Measurements from ENCODE around the gene NFKBIZ. TPM values are rescaled to one million over a fixed set of nuclear protein-coding genes. Genes with fewer than 3 reads are reported as not detected.

The NFKBIZ gene
- total and polyA plus RNA-seq, 9 of the 15 experiments (the other 6 are each of a cell fraction or from before 2014, with no cell fraction given) = 1.2 to 13.7 (median 5.7) TPM

DNA sequence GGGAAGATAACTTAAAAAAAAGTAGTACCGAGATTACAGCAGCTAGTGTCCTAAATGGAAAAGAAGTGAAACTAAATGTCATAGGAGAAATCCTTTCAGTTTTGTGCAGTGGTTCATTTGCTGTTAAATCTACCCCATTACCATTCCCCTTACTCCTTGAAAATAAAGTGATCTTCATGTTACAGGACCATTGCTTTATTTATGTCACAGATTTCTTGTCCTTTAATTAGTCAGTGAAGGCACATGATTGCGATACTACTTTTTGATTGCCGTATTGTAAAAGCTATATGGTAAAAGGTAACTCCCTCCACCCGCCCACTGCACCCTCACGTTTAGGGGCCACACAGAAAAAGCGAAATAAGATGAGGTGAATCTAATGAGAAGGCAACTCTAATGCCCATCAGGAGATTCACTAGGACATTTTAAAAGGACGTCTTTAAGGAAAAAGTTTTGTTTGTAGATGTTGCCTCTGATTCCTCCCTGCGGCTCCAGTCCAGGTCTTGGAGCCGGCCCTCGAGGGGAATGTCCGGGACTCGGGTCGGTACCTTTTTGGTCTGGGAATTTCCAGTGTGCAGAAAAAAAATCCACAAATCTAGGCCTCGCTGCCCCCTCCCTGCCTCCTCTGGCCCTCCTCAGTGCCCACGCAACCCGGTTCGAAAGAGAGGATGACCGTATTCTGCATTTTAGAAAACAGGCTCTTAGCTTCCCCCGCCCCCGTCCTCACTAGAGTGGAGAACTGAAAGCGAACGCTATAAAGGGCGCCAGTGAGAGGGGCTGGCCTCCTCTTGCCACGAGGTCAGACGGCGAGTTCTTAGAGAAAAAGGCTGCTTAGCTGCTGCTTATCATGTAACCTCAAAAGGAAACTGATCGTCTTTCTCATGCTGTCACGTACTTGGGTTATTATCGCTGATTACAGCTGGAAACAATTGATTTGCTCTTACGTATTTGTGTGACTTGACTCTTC lies 21.8 kb upstream of the NFKBIZ start (continued):
- TF ChIP-seq KLF6 (CRISPR knock-in tag; IDR thresholded peaks at IDR 0.05; ENCODE audit: borderline replicate concordance) = no peak
- TF ChIP-seq, protein P1, sequence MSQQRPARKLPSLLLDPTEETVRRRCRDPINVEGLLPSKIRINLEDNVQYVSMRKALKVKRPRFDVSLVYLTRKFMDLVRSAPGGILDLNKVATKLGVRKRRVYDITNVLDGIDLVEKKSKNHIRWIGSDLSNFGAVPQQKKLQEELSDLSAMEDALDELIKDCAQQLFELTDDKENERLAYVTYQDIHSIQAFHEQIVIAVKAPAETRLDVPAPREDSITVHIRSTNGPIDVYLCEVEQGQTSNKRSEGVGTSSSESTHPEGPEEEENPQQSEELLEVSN (IDR thresholded peaks at IDR 0.05; ENCODE audit: borderline replicate concordance in 1 of 2, extremely low read depth in 1 of 2, insufficient read depth in 1 of 2, insufficient read length in 1 of 2, low read depth in 1 of 2, low read length in 1 of 2, poor library complexity in 1 of 2, severe bottlenecking in 1 of 2) = peak; percentile 58 to 86
- TF ChIP-seq NR2F6 (CRISPR knock-in tag; IDR thresholded peaks at IDR 0.05) = no peak
- no peak for TF ChIP-seq STAG1 (CRISPR knock-in tag; IDR thresholded peaks at IDR 0.05; ENCODE audit: borderline replicate concordance)
- no peak for TF ChIP-seq DDX20 (tag; IDR thresholded peaks at IDR 0.05; ENCODE audit: low read depth)
- TF ChIP-seq, protein P2, sequence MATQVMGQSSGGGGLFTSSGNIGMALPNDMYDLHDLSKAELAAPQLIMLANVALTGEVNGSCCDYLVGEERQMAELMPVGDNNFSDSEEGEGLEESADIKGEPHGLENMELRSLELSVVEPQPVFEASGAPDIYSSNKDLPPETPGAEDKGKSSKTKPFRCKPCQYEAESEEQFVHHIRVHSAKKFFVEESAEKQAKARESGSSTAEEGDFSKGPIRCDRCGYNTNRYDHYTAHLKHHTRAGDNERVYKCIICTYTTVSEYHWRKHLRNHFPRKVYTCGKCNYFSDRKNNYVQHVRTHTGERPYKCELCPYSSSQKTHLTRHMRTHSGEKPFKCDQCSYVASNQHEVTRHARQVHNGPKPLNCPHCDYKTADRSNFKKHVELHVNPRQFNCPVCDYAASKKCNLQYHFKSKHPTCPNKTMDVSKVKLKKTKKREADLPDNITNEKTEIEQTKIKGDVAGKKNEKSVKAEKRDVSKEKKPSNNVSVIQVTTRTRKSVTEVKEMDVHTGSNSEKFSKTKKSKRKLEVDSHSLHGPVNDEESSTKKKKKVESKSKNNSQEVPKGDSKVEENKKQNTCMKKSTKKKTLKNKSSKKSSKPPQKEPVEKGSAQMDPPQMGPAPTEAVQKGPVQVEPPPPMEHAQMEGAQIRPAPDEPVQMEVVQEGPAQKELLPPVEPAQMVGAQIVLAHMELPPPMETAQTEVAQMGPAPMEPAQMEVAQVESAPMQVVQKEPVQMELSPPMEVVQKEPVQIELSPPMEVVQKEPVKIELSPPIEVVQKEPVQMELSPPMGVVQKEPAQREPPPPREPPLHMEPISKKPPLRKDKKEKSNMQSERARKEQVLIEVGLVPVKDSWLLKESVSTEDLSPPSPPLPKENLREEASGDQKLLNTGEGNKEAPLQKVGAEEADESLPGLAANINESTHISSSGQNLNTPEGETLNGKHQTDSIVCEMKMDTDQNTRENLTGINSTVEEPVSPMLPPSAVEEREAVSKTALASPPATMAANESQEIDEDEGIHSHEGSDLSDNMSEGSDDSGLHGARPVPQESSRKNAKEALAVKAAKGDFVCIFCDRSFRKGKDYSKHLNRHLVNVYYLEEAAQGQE (IDR thresholded peaks at IDR 0.05; ENCODE audit: borderline replicate concordance) = no peak
- TF ChIP-seq, protein P2 (CRISPR knock-in tag; IDR thresholded peaks at IDR 0.05; ENCODE audit: low read depth) = no peak
- no peak for TF ChIP-seq NR2C1 (IDR thresholded peaks at IDR 0.05)
- no peak for TF ChIP-seq NR2C1 (tag; IDR thresholded peaks at IDR 0.05)
- TF ChIP-seq NFIX (CRISPR knock-in tag; IDR thresholded peaks at IDR 0.05; ENCODE audit: low read depth) = no peak
- no peak for TF ChIP-seq BHLHE40 (IDR thresholded peaks at IDR 0.05; ENCODE audit: low read length)
- TF ChIP-seq, protein P3, sequence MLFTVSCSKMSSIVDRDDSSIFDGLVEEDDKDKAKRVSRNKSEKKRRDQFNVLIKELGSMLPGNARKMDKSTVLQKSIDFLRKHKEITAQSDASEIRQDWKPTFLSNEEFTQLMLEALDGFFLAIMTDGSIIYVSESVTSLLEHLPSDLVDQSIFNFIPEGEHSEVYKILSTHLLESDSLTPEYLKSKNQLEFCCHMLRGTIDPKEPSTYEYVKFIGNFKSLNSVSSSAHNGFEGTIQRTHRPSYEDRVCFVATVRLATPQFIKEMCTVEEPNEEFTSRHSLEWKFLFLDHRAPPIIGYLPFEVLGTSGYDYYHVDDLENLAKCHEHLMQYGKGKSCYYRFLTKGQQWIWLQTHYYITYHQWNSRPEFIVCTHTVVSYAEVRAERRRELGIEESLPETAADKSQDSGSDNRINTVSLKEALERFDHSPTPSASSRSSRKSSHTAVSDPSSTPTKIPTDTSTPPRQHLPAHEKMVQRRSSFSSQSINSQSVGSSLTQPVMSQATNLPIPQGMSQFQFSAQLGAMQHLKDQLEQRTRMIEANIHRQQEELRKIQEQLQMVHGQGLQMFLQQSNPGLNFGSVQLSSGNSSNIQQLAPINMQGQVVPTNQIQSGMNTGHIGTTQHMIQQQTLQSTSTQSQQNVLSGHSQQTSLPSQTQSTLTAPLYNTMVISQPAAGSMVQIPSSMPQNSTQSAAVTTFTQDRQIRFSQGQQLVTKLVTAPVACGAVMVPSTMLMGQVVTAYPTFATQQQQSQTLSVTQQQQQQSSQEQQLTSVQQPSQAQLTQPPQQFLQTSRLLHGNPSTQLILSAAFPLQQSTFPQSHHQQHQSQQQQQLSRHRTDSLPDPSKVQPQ (CRISPR knock-in tag; IDR thresholded peaks at IDR 0.05; ENCODE audit: borderline replicate concordance) = no peak
